HG03280 (cell line): ENCODE results near the gene CPN1.
"Not testable (repeated sequence)": the region's sequence is repeated elsewhere in the genome, so short reads cannot be mapped to it uniquely, and the experiment has no call there.

Experiments
- ATAC-seq: cut with Tn5 transposase; IDR thresholded peaks from one replicate; pipeline ENCODE4 v1.9.1; 2021; ENCODE audit warnings: mild to moderate bottlenecking, moderate library complexity; ENCODE audit not compliant: unreplicated experiment

Gene CPN1

DNA sequence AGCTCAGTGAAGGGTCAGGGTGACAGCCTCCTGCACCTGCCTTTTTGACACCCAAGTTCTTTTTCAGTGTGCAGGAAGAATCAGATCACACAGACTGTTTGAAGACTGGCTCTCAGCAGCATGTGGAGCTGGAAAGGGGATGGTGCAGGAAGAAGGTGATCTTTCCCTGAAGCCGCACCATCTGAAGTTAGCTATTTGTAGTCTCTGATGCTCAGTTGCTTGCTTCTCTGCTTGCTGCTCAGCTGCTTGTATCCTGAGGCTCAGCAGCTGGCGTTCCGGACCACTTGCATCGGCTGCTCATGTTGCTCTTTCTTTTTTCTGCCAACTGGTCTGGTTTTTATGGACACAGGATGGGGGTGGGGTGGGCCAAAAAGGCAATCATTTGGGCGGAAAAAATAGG is 56.1 kb downstream of the CPN1 start:
- no peak for ATAC-seq

DNA sequence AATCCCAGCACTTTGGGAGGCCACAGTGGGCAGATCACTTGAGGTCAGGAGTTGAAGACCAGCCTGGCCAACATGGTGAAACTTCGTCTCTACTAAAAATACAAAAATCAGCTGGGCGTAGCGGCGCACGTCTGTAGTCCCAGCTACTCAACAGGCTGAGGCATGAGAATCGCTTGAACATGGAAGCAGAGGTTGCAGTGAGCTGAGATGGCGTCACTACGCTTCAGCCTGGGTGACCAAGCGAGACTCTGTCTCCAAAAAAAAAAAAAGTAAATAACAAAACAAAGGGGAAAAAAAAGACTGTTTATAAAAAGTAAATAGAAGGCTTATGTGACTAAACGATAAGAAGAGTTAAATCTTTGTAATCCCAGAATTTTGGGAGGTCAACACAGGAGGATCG is 56.9 kb downstream of the CPN1 start:
- no peak for ATAC-seq

- no peak for ATAC-seq
Measured at GRCh38 chr10:100022403-100022802, 59.3 kb downstream of the CPN1 start.

GRCh38 chr10:100021322-100021721 is 60.3 kb downstream of the CPN1 start:
- no peak for ATAC-seq

GRCh38 chr10:100020886-100021253 is 60.8 kb downstream of the CPN1 start:
- no peak for ATAC-seq

DNA sequence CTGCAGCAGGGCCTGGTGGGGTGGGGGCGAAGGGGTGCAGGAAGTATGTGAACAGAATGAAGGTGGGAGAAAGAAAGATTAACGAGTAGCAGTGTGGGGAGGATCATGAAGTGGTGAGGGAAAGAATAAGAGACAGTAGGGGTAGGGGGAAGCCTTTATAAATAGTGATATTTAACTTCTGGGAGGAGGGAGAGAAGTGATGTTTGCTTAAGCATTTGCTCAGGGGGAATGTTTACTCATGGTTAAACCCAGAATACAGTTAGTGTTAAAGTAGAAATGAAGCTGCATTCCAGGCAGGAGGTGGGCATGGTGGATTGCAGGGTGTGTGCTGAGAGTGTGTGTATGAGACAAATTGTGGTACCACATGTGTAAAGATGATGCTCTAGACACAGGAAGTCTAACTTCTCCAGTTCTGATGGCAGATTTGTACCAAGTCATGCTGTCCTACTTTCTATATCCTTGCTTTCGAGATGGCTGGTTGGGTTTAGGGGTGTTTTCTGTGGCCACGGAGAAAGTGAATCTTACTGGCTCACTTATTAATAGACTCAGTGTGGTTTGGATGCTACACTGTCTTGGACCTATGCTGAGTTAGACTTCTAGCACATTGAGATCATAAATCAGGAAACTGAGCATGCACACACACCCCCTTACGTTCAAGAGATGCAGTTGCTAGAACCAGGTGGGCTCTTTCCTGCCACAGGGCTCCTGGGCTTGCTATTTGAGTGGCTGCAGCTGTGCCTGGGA is 61.4 kb downstream of the CPN1 start:
- ATAC-seq: peak; percentile 79

- no peak for ATAC-seq
Measured at GRCh38 chr10:100019787-100020141, 61.9 kb downstream of the CPN1 start.

- peak; percentile 65 for ATAC-seq
Measured at GRCh38 chr10:100014071-100014762, 67.5 kb downstream of the CPN1 start.

DNA sequence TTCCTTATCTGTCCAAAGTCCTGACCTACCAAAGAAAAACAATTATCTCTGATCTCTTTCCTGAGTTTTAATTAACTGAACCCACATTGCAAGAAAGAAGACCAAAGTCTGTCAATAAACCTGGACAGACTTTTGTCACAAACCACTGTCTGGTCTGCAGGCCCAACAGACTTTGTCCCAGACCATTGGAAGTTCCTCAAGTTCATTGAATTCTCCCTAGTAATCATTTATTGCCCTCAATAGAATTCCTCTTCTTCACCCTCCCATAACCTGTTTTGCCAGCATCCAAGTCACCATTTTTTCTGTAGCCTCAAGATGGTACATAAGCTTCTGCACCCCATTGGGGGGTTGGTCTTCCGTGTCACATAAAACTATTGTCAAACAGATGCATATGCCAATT is 68.0 kb downstream of the CPN1 start:
- no peak for ATAC-seq

GRCh38 chr10:100011906-100012305 is 69.8 kb downstream of the CPN1 start:
- not testable (repeated sequence) for ATAC-seq

GRCh38 chr10:100009793-100010676 is 71.6 kb downstream of the CPN1 start, which contains the start of gene DNMBP:
Gene DNMBP (minus strand): TSS chr10:100009947. CDS start chr10:99972124, 37,823 bp downstream.
- ATAC-seq: peak; percentile 63

- peak; percentile 49 for ATAC-seq
Measured at GRCh38 chr10:100009283-100009792, 72.3 kb downstream of the CPN1 start.

DNA sequence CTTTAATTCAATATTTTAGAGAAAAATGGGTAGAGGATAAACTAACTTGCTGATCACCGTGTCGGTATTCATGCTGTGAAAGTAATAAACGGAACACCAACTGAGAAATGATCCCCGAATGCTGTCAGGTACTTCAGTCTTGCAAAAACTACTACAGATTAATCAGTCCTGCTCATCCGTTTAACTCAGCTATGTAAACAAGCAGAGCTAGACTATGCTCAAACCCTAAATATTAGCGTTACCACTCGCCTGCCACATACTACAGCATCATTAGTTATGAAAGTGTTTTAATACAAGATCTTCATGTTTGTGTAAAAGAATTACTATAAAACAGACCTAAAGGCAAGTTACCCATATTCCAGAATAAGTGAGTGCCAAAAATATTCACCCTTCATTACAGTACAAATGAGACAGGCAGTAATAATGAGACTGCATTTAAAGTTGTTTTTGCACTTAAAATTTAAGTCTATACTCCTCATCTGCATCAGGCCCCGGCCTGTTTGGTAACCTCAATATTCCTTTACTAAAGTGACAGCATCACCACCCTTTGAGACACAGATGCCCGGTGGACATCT is 72.9 kb downstream of the CPN1 start:
- no peak for ATAC-seq

DNA sequence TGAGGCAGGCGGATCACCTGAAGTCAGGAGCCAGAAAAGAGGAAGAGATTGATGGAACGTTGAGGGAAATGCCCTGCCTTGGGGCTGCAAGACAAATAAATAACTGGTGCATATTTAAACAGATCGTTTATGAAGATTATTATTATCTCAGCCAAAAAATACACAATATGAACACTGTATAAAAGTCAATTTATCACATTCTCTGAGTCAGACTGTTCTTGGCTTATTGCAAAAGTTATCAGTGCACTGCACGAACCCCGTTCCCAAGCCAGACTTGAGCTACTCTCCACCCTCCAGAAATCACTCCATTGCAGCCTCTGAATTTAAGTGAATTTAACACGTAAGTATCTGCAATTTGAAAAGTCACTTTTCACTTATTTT is 73.5 kb downstream of the CPN1 start:
- ATAC-seq: no peak

GRCh38 chr10:100007231-100008141 is 74.2 kb downstream of the CPN1 start:
- ATAC-seq: no peak

DNA sequence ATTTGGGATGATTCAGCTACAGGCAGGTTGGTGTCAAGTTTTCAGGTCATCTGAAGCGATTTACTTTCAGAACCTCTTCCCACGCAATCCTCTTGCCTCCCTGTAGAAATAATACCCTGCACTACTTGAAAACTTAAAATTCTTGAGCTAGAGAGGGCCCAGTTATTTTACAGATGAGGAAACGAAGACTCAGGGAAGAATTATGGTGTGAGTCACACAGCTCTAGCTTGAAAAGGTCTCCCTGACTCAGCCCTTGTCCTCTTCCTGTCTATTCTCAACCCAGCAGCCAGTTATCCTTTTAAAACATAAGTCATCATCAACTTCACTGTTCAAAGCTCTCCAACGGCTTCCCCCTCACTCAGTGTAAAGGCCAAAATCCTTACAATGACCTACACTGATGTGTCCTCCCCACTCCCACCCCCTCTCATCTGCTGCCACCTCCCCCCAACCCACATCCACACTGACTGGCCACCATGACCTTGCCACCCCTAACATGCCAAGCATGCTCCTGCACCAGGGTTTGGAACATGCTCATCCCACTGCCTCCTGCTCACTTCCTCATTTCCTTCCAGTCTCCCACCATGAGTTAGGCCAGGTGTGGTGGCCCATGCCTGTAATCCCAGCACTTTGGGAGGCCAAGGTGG is 75.3 kb downstream of the CPN1 start:
- no peak for ATAC-seq

DNA sequence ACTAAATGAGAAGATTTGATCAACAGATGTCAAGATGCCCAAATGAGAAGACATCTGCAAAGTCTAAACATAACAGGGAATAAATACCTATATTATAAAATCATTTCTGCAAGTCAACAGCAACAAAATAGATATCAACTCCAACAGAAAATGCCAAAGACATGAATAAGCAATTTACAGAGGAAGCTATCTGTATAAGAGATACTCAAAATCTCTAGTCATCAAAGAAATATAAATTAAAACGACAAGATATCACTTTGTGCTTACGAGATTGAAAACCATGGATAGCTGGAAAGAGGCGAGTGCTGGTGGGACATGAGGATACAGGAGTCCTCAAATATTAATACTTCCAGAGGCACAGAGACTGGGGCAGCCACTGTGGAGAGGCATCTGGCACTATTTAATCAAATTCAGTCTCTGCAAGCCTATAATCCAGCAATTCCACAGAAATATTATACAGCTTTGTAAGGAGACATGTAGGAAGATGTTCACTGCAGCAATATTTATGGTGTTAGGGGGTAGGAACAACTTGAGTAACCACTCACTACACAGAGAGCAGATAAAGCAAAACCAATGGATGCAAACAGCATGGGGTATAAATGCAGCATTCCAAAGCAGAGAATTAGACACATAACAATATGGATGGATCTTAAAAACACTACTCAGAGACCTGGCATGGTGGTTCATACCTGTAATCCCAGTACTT is 76.7 kb downstream of the CPN1 start:
- no peak for ATAC-seq

DNA sequence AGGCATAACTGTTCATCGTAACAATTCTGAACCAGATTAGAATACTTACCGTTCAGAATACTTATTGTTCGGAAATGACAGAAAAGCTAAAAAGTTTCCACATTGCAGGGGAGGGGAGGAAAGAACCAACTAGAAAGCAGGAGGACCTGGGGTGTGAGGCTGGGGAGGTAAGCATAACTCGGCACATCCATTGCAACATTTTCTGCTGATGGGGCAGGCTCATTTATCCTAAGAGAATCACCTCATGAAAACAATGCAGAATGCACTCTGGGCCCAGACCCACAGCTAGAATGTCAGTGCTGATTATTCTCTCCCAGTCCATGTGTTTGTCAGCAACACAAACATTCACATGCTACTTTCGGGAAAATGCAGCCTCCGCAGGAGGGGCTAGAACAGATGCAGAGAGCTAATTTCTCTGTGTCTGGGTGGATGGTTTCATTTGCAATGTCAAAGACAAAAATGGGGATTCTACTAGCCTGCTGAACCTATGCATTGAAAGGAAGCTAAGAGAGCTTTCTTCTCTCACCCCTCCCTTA is 81.5 kb downstream of the CPN1 start:
- ATAC-seq: no peak
